SK-MEL-5 (cell line): ENCODE data around the gene RBP3. TPM values are rescaled to one million over a fixed set of nuclear protein-coding genes. Genes with fewer than 3 reads are reported as not detected.

Experiments
- DNase-seq: peaks from one replicate; pipeline ENCODE4 v3.0.0-alpha.2; 2016; ENCODE audit warnings: low read depth, low spot score
- in situ Hi-C: cut with HindIII; loops from 2 replicates; pipeline ENCODE4 v1.10.0; 2016; ENCODE audit warnings: low sequenced_read_pairs, high pct_unique_total_duplicates, low pct_unique_long_range_greater_than_20kb
- total RNA-seq: library from RNA; depleted of rRNA; stranded (reverse); fragments of >200 nt; shearing (Covaris generic); gene quantifications from 2 replicates; pipeline ENCODE4 v1.2.3, GENCODE V29; 2014

RBP3 gene
- total RNA-seq, 1 experiment from 2014 or later: not detected

DNA sequence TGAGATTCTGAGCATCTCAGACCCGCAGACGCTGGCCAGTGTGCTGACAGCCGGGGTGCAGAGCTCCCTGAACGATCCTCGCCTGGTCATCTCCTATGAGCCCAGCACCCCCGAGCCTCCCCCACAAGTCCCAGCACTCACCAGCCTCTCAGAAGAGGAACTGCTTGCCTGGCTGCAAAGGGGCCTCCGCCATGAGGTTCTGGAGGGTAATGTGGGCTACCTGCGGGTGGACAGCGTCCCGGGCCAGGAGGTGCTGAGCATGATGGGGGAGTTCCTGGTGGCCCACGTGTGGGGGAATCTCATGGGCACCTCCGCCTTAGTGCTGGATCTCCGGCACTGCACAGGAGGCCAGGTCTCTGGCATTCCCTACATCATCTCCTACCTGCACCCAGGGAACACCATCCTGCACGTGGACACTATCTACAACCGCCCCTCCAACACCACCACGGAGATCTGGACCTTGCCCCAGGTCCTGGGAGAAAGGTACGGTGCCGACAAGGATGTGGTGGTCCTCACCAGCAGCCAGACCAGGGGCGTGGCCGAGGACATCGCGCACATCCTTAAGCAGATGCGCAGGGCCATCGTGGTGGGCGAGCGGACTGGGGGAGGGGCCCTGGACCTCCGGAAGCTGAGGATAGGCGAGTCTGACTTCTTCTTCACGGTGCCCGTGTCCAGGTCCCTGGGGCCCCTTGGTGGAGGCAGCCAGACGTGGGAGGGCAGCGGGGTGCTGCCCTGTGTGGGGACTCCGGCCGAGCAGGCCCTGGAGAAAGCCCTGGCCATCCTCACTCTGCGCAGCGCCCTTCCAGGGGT is 703 bp downstream of the RBP3 start:
- in situ Hi-C loops: no loop called here
- no peak for DNase-seq

- no peak for DNase-seq
Measured at GRCh38 chr10:47349516-47349915, 1.4 kb downstream of the RBP3 start.

DNA sequence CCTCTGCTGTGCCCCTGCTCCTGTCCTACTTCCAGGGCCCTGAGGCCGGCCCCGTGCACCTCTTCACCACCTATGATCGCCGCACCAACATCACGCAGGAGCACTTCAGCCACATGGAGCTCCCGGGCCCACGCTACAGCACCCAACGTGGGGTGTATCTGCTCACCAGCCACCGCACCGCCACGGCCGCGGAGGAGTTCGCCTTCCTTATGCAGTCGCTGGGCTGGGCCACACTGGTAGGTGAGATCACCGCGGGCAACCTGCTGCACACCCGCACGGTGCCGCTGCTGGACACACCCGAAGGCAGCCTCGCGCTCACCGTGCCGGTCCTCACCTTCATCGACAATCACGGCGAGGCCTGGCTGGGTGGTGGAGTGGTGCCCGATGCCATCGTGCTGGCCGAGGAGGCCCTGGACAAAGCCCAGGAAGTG is 1.8 kb downstream of the RBP3 start:
- in situ Hi-C loops: no loop called here

More at GRCh38 chr10:47349516-47349915, 1.4 kb downstream of the RBP3 start:
- in situ Hi-C loops: no loop called here

DNA sequence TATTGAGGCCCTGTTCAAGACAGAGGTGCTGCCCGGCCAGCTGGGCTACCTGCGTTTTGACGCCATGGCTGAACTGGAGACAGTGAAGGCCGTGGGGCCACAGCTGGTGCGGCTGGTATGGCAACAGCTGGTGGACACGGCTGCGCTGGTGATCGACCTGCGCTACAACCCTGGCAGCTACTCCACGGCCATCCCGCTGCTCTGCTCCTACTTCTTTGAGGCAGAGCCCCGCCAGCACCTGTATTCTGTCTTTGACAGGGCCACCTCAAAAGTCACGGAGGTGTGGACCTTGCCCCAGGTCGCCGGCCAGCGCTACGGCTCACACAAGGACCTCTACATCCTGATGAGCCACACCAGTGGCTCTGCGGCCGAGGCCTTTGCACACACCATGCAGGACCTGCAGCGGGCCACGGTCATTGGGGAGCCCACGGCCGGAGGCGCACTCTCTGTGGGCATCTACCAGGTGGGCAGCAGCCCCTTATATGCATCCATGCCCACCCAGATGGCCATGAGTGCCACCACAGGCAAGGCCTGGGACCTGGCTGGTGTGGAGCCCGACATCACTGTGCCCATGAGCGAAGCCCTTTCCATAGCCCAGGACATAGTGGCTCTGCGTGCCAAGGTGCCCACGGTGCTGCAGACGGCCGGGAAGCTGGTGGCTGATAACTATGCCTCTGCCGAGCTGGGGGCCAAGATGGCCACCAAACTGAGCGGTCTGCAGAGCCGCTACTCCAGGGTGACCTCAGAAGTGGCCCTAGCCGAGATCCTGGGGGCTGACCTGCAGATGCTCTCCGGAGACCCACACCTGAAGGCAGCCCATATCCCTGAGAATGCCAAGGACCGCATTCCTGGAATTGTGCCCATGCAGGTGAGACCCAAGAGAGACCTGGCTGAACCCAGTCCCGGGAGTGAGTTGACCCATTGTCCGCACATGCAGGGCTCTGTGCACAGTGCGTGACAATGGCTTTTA is 2.8 kb downstream of the RBP3 start:
- DNase-seq: no peak
- in situ Hi-C loops: no loop called here

More for the DNA sequence above, 1.8 kb downstream of the RBP3 start:
- no peak for DNase-seq

DNA sequence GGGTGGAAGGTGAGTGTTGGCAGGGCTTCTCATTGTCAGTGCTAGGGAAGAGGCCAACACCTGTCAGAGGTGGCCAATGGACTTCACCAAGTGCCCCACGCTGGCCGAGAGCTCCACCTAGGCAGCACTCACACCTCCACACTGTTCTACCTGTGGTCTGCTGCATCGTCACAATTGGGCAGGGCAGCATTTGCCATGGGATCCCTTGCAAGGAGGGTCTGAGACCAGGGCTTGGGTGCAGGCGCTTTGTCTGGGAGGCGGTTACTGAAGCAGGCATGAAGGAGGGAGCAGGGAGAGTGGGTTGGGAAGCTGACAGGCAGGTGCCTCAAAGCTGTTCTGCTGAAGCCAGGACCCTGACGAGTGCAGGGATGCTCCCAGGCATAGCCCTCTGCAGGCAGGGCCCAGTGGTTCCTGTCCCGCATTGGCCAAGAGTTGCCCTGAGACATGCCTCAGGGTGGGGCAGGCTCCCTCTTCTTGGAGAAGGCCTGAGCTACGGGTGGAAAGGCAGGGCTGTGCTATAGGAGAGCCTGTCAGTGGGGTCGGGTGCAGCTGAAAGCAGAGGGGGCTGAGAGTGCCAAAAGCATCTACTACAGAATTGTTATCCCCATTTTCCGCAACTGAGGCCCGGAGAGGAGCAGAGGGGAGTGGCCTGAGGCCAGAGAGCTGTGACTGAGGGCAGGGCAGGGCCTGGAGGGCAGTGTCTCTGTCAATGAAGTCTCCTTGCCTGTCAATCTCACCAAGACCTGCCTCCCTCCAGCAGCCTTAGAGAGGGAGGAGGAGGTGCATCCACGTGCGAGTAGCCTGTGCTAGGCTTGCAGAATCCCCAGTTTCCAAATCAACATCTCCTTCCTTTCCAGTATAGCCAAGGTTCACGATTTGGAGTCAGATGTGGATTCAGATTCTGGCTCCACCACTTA is 4.0 kb downstream of the RBP3 start:
- DNase-seq: no peak
- in situ Hi-C loops: no loop called here

DNA sequence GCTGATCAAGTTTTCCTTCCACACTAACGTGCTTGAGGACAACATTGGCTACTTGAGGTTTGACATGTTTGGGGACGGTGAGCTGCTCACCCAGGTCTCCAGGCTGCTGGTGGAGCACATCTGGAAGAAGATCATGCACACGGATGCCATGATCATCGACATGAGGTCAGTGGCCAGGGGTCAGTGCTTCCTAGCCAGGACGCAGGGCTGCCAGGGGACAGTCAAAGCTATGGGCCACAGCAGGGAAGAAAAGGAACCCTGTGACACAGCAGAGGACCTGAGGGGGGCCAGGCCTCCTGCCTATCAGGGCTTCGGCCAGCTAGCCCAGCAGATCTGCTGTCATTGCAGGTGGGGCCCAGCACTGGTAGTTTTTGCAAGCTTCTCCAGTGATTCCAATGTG is 5.2 kb downstream of the RBP3 start:
- DNase-seq: no peak
- in situ Hi-C loops: no loop called here

GRCh38 chr10:47354165-47354564 is 6.0 kb downstream of the RBP3 start:
- in situ Hi-C loops: no loop called here
- DNase-seq: peak; percentile 25

GRCh38 chr10:47354900-47355299 is 6.7 kb downstream of the RBP3 start:
- in situ Hi-C loops: no loop called here
- no peak for DNase-seq

- DNase-seq: no peak
- in situ Hi-C loops: no loop called here
Measured at GRCh38 chr10:47356708-47357107, 8.5 kb downstream of the RBP3 start.

GRCh38 chr10:47357131-47357582 is 9.0 kb downstream of the RBP3 start:
- in situ Hi-C loops: no loop called here
- DNase-seq: no peak

DNA sequence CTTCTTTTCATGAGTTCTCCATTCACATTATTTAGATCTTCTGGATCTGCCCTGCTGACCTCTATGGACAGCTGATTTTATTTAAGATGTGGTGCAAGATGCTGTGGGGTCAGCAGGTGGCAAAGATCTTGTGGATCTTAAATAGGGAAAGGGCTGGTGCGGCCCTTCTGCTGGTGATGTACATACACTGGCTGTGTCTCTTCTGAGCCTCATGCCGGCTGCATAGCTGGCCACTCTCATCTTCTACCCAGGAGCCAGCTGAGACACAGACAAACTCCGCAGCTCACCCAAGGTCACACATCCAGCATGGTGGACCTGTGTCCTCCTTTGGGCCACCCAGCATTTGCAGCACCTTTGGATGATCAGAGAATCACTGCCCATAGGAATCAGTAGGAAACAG is 9.7 kb downstream of the RBP3 start:
- in situ Hi-C loops: no loop called here
- no peak for DNase-seq

DNA sequence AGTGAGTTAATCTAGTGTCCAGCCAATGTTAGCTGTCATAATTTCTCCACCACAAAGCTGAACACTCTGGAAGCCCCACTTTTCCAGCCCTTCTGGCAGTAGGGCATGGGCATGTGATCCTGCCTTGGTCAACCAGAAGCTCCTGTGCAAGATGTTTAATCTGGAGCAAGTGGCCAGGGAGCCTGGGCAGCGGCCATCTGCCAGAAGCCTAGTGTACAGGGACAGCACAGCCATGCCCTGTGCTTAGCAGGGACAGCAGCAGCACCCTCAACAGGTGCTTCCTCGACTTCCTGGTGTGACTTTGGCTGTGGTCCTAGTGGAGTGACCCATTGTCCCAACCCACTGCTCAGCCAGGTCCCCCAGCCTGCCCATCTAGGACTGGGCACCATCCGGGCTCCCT is 10.3 kb downstream of the RBP3 start:
- in situ Hi-C loops: no loop called here

DNA sequence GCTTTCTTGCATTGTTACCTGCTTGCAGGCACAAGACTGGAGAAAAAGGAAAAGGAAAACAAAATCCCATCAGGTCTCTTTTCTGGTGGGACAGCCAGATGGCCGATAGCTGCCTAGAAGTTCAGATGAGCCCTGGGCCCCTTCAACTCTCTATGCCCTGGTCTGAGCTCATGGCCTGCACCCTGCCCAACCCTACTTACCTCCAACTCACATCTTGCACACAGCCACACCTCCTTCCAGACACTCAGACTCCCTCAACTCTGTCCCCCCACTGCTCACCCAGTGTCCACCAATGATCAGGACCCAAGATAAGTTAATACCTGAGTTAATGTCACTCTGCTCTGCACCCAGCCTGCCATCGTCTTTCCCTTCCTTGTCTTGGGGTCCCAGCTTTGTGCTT is 10.9 kb downstream of the RBP3 start:
- in situ Hi-C loops: no loop called here
- no peak for DNase-seq

More for the DNA sequence above, 10.3 kb downstream of the RBP3 start:
- no peak for DNase-seq

- no peak for DNase-seq
- in situ Hi-C loops: no loop called here
Measured at GRCh38 chr10:47359626-47360418, 11.7 kb downstream of the RBP3 start.

DNA sequence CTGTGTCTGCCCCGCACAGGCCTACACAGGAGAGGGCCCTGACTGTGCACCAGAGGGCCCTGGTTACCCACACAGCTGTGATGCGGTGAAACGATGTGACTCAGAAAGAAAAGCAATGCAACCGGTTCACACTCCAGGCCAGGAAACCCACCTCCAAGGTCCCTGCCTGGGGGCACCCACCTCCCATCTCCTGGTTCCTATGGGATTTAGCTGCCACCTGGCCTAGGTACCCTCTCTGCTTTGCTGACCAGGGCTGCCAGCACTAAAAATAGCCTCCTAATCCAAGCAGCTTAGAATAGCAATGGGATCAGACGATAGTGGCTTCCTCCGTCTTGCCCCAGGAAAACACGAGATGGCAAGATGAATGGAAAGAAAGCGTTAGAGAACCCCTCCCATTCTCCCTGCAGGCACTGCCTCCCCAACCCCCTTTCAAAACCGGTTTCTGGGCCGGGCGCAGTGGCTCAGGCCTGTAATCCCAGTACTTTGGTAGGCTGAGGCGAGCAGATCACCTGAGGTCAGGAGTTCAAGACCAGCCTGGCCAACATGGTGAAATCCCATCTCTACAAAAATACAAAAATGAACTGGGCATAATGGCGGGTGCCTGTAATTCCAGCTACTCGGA is 12.4 kb downstream of the RBP3 start:
- DNase-seq: no peak
- in situ Hi-C loops: no loop called here

DNA sequence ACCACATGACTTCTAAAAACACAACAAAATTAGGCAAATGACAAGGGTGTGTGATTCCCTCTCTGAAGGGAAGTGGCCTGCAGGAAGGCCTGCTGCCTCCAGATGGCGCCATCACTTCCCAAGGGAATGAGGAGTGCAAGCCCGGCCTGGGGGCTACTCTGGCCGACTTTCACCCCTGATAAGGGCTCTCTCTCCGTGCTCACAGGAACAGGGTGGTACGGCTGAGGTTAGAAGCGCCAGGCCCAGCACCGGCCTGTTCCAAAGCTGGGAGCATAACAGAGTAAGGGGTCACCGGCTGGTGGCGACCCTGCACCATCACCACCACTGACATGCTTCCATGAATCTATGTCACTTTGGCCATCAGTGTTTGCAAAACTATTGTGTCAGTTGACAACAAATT is 13.1 kb downstream of the RBP3 start:
- DNase-seq: peak; percentile 43
- in situ Hi-C loops: no loop called here
